RPMI7951 (cell line): ENCODE data around the gene KLHL36. TPM values are rescaled to one million over a fixed set of nuclear protein-coding genes. Genes with fewer than 3 reads are reported as not detected.
"Not testable (repeated sequence)": the region's sequence is repeated elsewhere in the genome, so short reads cannot be mapped to it uniquely, and the experiment has no call there.

ENCODE experiments used
- DNase-seq: peaks from one replicate; pipeline ENCODE4 v3.0.0-alpha.2; 2012; ENCODE audit warnings: low read depth
- total RNA-seq: library from RNA; depleted of rRNA; stranded (reverse); fragments of >200 nt; shearing (Covaris generic); gene quantifications from 2 replicates; pipeline ENCODE4 v1.2.3, GENCODE V29; 2014

The KLHL36 gene
- total RNA-seq, 1 experiment from 2014 or later: 28.4 TPM

DNA sequence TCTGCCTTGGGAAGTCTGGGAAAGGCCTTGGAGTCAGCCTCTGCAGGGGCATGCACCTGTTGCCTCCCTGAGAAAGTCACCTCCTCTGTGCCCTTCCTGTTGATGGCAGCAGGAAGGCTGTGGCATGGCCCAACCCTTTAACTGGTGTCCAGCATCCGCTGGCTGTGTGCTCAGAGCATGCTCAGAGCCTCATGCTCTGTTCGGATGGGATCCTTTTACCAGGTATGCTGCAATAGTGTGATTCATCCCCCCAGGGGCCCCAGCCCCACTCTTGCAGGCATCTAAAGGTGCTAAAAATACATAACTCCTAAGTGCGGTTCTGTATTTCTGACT lies 24.9 kb downstream of the KLHL36 start:
- no peak for DNase-seq

DNA sequence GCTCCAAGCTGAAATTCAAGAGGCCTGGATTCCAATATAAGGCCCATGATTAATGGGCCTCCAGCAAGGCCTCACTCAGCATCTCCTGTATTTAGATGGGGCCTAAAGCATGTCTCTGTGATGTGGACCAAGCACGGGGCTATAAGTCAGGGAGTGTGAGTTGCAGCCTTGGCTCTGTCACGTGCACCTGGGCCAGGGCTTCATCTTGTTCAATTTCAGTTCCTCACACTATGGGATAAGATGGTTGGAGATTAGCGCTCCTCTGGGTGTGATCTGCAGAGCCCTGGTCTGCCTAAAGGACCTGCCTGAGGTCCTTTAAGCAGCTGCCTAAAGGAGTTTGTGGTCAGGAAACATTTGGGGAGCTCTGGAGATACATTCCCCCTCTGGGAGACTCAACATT lies 25.2 kb downstream of the KLHL36 start:
- no peak for DNase-seq

DNA sequence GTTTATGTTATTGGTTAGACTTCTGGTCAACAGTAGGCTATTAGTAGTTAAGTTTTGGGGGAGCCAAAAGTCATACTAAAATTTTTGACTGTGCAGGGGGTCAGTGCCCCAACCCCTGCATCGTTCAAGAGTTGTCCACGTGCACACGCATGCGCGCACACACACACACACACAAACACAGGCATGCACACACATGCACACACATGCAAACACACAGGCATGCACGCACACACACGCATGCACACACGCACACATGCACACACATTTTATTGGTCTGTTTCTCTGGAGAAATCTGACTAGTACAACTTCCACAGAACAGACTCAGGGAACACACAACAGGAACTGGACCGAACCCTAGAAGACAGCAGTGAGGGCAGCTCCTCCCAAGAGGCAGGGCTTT lies 27.1 kb downstream of the KLHL36 start:
- DNase-seq: no peak

DNA sequence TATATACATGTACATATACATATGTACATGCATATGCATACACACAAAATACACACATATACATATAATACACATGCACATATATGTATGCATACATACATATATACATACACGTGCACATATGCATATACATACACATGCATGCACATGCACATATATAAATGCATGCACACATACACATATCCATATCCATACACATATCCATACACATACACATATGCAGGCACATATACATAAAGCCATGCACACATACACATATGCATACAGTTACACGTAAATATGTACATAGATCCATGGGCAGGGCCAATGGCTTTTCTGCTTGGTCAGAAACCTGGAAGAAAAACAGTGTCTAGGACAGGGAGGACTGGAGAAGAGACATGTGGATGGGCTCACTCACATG lies 27.6 kb downstream of the KLHL36 start:
- DNase-seq: no peak

DNA sequence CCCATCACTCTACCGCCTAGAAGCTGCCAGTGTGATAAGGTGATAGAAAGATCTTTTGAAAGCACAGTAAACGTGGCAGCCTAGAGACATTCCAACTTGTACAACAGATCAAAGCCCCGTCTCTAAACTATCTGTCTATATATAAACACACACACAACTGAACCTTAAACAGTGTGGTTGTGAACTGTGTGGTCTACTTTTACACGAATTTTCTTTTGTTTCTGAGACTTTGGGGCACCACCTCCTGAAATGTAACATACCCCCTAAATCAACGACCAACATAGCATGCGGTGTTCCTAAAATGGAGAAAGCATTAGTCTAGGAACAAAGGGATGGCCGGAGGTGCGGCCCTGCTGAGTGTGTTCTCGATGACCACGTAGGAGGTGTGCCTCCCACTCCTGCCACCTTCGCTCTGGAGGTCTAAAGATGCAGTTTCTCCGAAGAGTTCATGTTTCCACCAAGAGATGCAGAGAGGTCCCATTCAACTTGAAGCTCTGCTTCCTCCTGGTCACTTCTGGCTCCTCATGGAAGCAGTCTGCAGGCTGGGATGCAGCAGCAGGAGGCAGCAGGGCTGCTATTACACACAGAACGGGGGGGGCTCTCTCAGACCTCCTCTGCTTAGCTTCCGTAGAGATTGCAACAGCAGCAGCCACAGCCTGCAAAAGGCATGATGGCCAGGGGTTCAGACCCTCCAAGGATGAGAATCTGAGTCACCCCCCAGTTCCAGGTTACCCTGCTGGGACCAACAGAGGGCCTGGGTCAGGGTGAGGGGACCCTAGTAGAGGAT lies 28.9 kb downstream of the KLHL36 start:
- no peak for DNase-seq

DNA sequence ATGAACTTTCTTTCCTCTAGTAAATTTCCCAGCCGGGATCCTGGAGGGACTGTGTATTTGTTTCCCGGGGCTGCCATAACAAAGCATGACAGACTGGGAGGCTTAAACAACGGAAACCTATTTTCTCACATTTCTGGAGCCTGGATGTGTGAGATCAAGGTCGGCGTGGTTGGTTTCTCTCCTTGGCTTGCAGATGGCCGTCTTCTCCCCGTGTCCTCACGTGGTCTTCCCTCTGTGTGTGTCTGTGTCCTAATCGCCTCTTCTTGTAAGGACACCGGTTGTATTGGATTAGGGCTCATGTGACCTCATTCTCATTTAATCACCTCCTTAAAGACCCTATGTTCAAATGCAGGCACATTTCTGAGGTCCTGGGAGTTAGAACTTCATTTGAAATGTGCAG lies 29.5 kb downstream of the KLHL36 start:
- DNase-seq: no peak

DNA sequence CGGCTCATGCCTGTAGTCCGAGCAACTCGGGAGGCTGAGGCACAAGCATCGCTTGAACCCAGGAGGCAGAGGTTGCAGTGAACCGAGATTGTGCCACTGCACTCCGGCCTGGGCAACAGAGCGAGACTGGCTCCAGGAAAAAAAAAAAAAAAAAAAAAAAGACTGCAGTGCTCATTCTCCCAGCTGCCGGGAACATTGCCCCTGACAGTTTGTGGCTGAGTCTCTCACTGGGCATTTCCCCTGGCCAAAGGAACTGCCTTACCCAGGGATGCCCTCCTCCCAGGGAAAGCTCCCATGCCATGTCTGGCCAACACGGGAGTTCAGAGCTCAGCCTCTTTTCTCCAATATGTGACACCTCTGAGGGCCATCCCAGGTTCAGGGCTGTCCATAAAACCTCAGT lies 30.2 kb downstream of the KLHL36 start:
- DNase-seq: no peak

DNA sequence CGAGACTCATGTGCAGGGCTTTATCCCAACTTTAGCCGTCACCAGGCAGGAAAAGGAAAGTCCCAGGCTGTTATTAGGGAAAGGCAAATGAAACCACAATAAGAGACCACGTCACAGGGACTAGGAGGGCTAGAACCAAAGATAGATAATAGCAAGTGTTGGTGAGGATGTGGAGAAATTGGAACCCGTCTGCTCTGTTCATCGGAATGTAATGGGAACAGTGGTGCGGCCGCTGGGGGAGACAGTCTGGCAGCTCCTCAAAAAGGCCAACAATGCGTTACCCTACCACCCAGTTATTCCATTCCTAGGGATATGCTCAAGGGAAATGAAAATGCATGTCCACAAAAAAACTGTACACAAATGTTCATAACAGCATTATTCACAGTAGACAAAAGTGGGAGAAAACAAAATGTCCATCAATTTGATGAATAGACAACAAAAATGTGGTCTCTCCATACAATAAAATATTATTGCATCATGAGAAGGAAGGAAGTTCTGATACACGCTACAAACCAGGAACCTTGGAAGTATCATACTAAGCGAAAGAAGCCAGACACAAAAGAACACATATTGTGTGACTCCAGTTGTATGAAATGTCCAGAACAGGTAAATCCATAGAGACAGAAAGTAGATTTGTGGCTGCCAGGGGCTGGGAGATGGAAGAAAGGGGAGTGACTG lies 32.0 kb downstream of the KLHL36 start:
- no peak for DNase-seq

- no peak for DNase-seq
These were observed 32.7 kb downstream of the KLHL36 start for GRCh38 chr16:84680843-84681629.

GRCh38 chr16:84683691-84684591 lies 35.6 kb downstream of the KLHL36 start:
- DNase-seq: no peak

DNA sequence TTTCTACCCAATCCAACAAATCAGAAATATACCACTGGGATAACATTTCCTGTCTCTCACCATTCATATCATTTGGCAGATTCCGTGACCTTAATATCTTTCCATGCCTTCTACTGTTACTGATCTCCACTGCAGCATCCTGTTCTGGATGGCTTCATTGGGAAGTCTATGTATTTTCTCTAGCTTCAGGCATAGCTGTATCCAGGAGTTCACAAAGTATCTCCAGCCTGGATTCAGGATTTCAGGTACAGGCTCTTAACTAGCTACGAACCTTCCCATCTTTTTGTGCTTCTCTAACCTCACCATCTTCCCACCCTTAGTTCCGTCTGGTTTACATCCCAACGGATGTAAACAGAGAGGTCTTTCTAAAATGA lies 36.3 kb downstream of the KLHL36 start:
- DNase-seq: no peak

DNA sequence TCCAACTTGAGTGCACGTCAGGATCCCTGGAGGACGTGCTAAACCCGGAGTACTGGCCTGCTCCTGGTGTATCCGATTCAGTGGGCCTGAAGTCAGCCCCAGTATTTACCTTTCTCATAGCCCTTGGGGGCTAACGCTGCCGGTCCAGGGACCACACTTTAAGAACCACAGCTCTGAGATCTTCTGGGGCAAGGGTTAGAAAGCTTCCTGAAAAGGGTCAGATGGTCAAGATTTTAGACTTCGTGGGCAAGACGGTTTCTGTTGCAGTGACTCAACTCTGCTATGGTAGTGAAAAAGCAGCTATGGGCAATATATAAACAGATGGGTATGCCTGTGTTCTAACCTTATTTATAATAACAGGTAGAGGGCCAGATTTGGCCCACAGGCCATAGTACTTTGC lies 36.9 kb downstream of the KLHL36 start:
- no peak for DNase-seq

GRCh38 chr16:84686707-84687298 lies 38.5 kb downstream of the KLHL36 start:
- DNase-seq: peak; percentile 21

GRCh38 chr16:84687715-84688114 lies 39.4 kb downstream of the KLHL36 start:
- peak; percentile 84 for DNase-seq

DNA sequence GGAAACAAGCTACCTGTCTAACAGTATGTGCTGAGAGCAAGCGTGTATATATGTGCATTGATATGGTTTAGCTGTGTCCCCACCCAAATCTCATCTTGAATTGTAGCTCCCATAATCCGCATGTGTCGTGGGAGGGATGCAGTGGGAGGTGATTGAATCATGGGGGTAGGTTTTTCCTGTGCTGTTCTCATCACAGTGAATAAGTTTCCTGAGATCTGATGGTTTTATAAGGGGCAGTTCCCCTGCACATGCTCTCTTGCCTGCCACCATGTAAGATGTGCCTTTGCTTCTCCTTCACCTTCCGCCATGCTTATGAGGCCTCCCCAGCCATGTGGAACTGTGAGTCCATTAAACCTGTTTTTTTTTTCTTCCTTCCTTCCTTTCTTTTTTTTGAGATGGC lies 39.9 kb downstream of the KLHL36 start:
- not testable (repeated sequence) for DNase-seq

- peak; percentile 77 for DNase-seq
These were observed 40.8 kb downstream of the KLHL36 start for GRCh38 chr16:84689111-84689510.

GRCh38 chr16:84690088-84690819 lies 41.9 kb downstream of the KLHL36 start:
- DNase-seq: no peak

DNA sequence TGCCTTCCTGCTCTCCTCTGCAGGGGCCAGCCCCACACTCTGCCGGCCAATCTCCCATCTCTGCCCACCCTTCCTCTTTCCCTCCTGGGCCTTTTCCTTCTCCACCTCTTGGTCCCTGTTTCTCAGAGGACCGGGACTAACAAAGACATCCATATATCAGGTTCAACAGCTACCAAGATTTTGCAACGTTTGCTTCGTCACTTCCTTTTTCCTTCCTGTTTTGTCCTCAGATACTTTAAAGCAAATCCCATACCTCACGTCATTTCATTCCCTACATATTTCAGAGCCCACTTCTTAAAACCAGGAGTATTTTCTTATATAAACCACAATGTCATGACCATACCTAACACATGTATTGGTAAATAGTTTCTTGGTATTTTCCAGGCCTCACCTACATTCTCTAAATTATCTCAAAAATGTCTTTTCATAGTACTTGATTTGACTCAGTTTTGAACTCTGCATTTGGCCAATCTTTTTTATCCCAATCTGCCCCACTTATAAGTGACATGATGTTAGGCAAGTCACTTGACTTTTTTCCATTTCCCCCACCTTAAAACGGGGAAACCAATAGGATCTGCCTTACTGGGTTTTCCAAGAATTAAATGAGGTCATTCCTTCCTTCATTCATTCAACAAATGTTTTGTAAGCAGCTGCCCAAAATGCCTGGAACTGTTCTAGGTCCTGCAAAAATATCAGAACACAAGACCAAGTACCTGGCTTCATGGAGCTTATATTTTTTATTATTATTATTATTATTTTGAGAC lies 44.3 kb downstream of the KLHL36 start:
- DNase-seq: no peak

GRCh38 chr16:84693869-84694268 lies 45.6 kb downstream of the KLHL36 start:
- not testable (repeated sequence) for DNase-seq

- no peak for DNase-seq
These were observed 46.7 kb downstream of the KLHL36 start for GRCh38 chr16:84694980-84695379.
